ENCODE measurements around the gene OGA. TPM values are rescaled to one million over a fixed set of nuclear protein-coding genes. Genes with fewer than 3 reads are reported as not detected.
"Not testable (repeated sequence)": the region's sequence is repeated elsewhere in the genome, so short reads cannot be mapped to it uniquely, and the experiment has no call there.

The OGA gene
- total RNA-seq, 1 donor from 2014 or later: 125 TPM

DNA sequence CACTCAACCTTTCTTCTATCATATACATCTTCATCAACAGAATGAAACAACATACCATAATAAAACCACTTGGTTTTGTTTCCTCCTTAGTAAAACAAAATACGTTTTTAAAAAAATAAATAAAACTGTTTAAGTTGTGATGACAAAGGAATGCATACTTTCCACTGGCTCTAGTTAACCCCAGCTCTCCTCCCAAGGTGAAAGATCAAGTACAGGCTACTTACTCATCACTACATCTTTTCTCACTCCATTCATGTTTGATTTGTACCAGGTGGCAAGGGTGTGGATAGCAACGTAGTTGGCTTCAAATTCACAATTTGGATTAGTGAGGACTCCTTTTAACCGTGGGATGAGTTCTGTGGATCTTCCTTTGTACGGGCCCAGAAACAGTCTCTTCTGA lies 14.7 kb downstream of the OGA start:
- Histone ChIP-seq H3K27me3 (no peaks in the 10 kb centered on the region), H3K4me3 (no peak overlapping the region), H3K9me3 (no peaks in the 10 kb centered on the region), H3K36me3 (peaks cover 0 to 85% of the 10 kb centered on the region in 2 donors), H3K27ac (no peak overlapping the region), H3K4me1 (peaks cover 4% of the 10 kb centered on the region)
- no peak for DNase-seq (ENCODE audit: extremely low spot score in 2 of 2)
- no peak for TF ChIP-seq POLR2AphosphoS5 (IDR thresholded peaks at IDR 0.05; ENCODE audit: insufficient read depth in 1 of 2, low read depth in 1 of 2)
- no peak for TF ChIP-seq CTCF (IDR thresholded peaks at IDR 0.05)
- TF ChIP-seq POLR2A (IDR thresholded peaks at IDR 0.05): no peak
- intact Hi-C loops (cut with DNase I): no loop called here

- Histone ChIP-seq H3K9me3 (no peaks in the 10 kb centered on the region), H3K4me3 (no peak overlapping the region)
These were observed 20.7 kb downstream of the OGA start for GRCh38 chr10:101797403-101798059.

GRCh38 chr10:101793526-101793925 lies 24.7 kb downstream of the OGA start:
- no peaks in the 10 kb centered on the region for H3K4me1 ChIP-seq
- peaks cover 0 to 92% of the 10 kb centered on the region in 2 donors for H3K36me3 ChIP-seq
- intact Hi-C loops (cut with DNase I): no loop called here
- no peak for DNase-seq (ENCODE audit: extremely low spot score in 2 of 2)
- no peak for TF ChIP-seq POLR2A (IDR thresholded peaks at IDR 0.05)
- TF ChIP-seq CTCF (IDR thresholded peaks at IDR 0.05): no peak
- no peak for TF ChIP-seq POLR2AphosphoS5 (IDR thresholded peaks at IDR 0.05; ENCODE audit: insufficient read depth in 1 of 2, low read depth in 1 of 2)
- H3K9me3 ChIP-seq: no peaks in the 10 kb centered on the region
- H3K27ac ChIP-seq: no peak overlapping the region
- H3K27me3 ChIP-seq: no peaks in the 10 kb centered on the region
- no peak overlapping the region for H3K4me3 ChIP-seq

More at GRCh38 chr10:101797403-101798059, 20.7 kb downstream of the OGA start:
- no peak for DNase-seq (ENCODE audit: extremely low spot score in 2 of 2)
- no peak for TF ChIP-seq POLR2AphosphoS5 (IDR thresholded peaks at IDR 0.05; ENCODE audit: insufficient read depth in 1 of 2, low read depth in 1 of 2)
- no peak for TF ChIP-seq CTCF (IDR thresholded peaks at IDR 0.05)
- H3K27ac ChIP-seq: no peak overlapping the region
- H3K27me3 ChIP-seq: no peaks in the 10 kb centered on the region
- no peaks in the 10 kb centered on the region for H3K4me1 ChIP-seq
- intact Hi-C loops (cut with DNase I): no loop called here
- H3K36me3 ChIP-seq: peaks cover 0 to 88% of the 10 kb centered on the region in 2 donors

DNA sequence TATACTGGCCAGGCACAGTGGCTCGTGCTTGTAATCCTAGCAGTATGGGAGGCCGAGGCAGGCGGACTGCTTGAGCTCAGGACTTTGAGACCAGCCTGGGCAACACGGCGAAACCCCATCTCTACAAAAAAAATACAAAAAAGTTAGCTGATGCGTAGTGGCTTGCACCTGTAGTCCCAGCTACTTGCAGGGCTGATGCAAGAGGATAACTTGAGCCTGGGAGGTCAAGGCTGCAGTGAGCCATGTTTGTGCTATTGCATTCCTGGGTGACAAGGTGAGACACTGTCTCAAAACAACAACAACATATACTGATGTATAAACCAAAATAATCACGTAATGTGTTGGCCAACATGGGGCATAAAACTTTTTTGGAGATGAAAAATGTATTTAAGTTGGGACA lies 28.6 kb downstream of the OGA start:
- Histone ChIP-seq H3K4me3 (no peak overlapping the region), H3K27me3 (no peaks in the 10 kb centered on the region), H3K9me3 (no peaks in the 10 kb centered on the region), H3K4me1 (peaks cover 3% of the 10 kb centered on the region), H3K27ac (no peak overlapping the region), H3K36me3 (peaks cover 0 to 95% of the 10 kb centered on the region in 2 donors)
- intact Hi-C loops (cut with DNase I): no loop called here
- no peak for TF ChIP-seq CTCF (IDR thresholded peaks at IDR 0.05)
- no peak for TF ChIP-seq POLR2A (IDR thresholded peaks at IDR 0.05)
- no peak for TF ChIP-seq POLR2AphosphoS5 (IDR thresholded peaks at IDR 0.05; ENCODE audit: insufficient read depth in 1 of 2, low read depth in 1 of 2)
- DNase-seq (ENCODE audit: extremely low spot score in 2 of 2): no peak

- peaks cover 0 to 90% of the 10 kb centered on the region in 2 donors for H3K36me3 ChIP-seq
- H3K4me3 ChIP-seq; DNase-seq (ENCODE audit: extremely low spot score in 2 of 2); H3K4me1 ChIP-seq; H3K27ac ChIP-seq; H3K9me3 ChIP-seq; intact Hi-C loops (cut with DNase I); H3K27me3 ChIP-seq: not testable (repeated sequence)
These were observed 29.0 kb downstream of the OGA start for GRCh38 chr10:101789231-101789630.
